PC-3 (cell line): ENCODE results near the gene RAN. TPM values are rescaled to one million over a fixed set of nuclear protein-coding genes. Genes with fewer than 3 reads are reported as not detected.
A peak's percentile ranks its signal among the peaks of the same experiment; 100 is the strongest.

Experiments used
- ATAC-seq: fragments of 200-7000 bp; cut with Tn5 transposase; 2 replicates; pipeline ENCODE4 v1.9.1; 2020; ENCODE audit warnings: mild to moderate bottlenecking, moderate library complexity
- BruUV-seq: library from RNA; stranded (reverse); fragments of 400-500 nt; replicated peaks from 2 replicates; lab custom pipeline; 2021; lab: Mats Ljungman, UMichigan
- CTCF ChIA-PET: fragments of 300-600 bp; sonication (Branson Sonifier 250); formaldehyde crosslinking; loops from one replicate; lab custom pipeline; 2022; ENCODE audit warnings: antibody characterized with exemption; lab: Charles Lee
- POLR2A ChIA-PET: fragments of 300-600 bp; sonication (Branson Sonifier 250); formaldehyde crosslinking; loops from one replicate; lab custom pipeline; 2022; ENCODE audit warnings: antibody characterized with exemption; ENCODE audit not compliant: unreplicated experiment; lab: Charles Lee
- DNase-seq: peaks from one replicate; pipeline ENCODE4 v3.0.0-alpha.2; 2015
- H2AFZ ChIP-seq: fragments of 300-600 bp; sonication (generic); 2 replicates; pipeline ENCODE4 v1.6.0; 2016; ENCODE audit warnings: antibody characterized with exemption, low read length
- H3F3A ChIP-seq: fragments of 300-600 bp; sonication (generic); one replicate; pipeline ENCODE4 v1.6.0; 2017; ENCODE audit warnings: antibody characterized with exemption, low read length, control low read depth, mild to moderate bottlenecking; ENCODE audit not compliant: unreplicated experiment
- H3K27ac ChIP-seq: fragments of 300-600 bp; sonication (generic); 2 replicates; pipeline ENCODE4 v1.5.1; 2016; ENCODE audit warnings: mild to moderate bottlenecking, low read length
- H3K27me3 ChIP-seq: fragments of 300-600 bp; sonication (generic); 2 replicates; pipeline ENCODE4 v1.6.1; 2016; ENCODE audit warnings: low read length, mixed read lengths
- H3K36me3 ChIP-seq: fragments of 300-600 bp; sonication (generic); 2 replicates; pipeline ENCODE4 v1.6.1; 2016; ENCODE audit warnings: low read depth, mixed run types, low read length, mixed read lengths
- H3K4me1 ChIP-seq: fragments of 300-600 bp; sonication (generic); 2 replicates; pipeline ENCODE4 v1.5.1; 2016; ENCODE audit warnings: low read length; ENCODE audit not compliant: insufficient read depth
- H3K4me2 ChIP-seq: fragments of 300-600 bp; sonication (generic); 2 replicates; pipeline ENCODE4 v1.6.0; 2016; ENCODE audit warnings: low read length
- H3K4me3 ChIP-seq: fragments of 300-600 bp; sonication (generic); 2 replicates; pipeline ENCODE4 v1.5.1; 2016; ENCODE audit warnings: mild to moderate bottlenecking, low read length, mixed read lengths
- H3K79me2 ChIP-seq: fragments of 300-600 bp; sonication (generic); 2 replicates; pipeline ENCODE4 v1.6.1; 2017; ENCODE audit warnings: low read length, mixed read lengths
- H3K9ac ChIP-seq: fragments of 300-600 bp; sonication (generic); 2 replicates; pipeline ENCODE4 v1.6.0; 2016; ENCODE audit warnings: mild to moderate bottlenecking, low read length
- H3K9me2 ChIP-seq: fragments of 300-600 bp; sonication (generic); replicated peaks from 2 replicates; pipeline ENCODE4 v1.6.1; 2016; ENCODE audit warnings: mixed run types, low read length, mixed read lengths
- H3K9me3 ChIP-seq: fragments of 300-600 bp; sonication (generic); 2 replicates; pipeline ENCODE4 v1.6.1; 2016; ENCODE audit warnings: low read length, mixed read lengths
- H4K20me1 ChIP-seq: fragments of 300-600 bp; sonication (generic); 2 replicates; pipeline ENCODE4 v1.6.1; 2016; ENCODE audit warnings: low read length, mixed read lengths
- EZH2 ChIP-seq: fragments of 300-600 bp; sonication (generic); IDR thresholded peaks from one replicate; pipeline ENCODE4 v1.6.1; 2017; ENCODE audit warnings: antibody characterized with exemption, mild to moderate bottlenecking, low read length; ENCODE audit not compliant: unreplicated experiment
- EZH2phosphoT487 ChIP-seq: fragments of 300-600 bp; sonication (generic); IDR thresholded peaks from 2 replicates; pipeline ENCODE4 v1.6.1; 2018; ENCODE audit warnings: mild to moderate bottlenecking, antibody characterized with exemption, low read length, borderline replicate concordance
- intact Hi-C: fragments of 100-400 bp; cut with micrococcal nuclease; formaldehyde crosslinking; loops from 2 replicates; pipeline ENCODE4 v1.9.0; 2023
- total RNA-seq: library from RNA; depleted of rRNA; stranded (reverse); fragments of >200 nt; gene quantifications from 2 replicates; pipeline ENCODE4 v1.2.3, GENCODE V29; 2014
- TF ChIP-seq, protein P1 (sequence below): fragments of 300-600 bp; sonication (generic); conservative IDR thresholded peaks from 2 replicates; pipeline ENCODE4 v1.5.1; 2017; ENCODE audit warnings: antibody characterized with exemption, low read depth, mild to moderate bottlenecking, low read length

The RAN gene
- total RNA-seq, 1 experiment from 2014 or later = 3,371 TPM

DNA sequence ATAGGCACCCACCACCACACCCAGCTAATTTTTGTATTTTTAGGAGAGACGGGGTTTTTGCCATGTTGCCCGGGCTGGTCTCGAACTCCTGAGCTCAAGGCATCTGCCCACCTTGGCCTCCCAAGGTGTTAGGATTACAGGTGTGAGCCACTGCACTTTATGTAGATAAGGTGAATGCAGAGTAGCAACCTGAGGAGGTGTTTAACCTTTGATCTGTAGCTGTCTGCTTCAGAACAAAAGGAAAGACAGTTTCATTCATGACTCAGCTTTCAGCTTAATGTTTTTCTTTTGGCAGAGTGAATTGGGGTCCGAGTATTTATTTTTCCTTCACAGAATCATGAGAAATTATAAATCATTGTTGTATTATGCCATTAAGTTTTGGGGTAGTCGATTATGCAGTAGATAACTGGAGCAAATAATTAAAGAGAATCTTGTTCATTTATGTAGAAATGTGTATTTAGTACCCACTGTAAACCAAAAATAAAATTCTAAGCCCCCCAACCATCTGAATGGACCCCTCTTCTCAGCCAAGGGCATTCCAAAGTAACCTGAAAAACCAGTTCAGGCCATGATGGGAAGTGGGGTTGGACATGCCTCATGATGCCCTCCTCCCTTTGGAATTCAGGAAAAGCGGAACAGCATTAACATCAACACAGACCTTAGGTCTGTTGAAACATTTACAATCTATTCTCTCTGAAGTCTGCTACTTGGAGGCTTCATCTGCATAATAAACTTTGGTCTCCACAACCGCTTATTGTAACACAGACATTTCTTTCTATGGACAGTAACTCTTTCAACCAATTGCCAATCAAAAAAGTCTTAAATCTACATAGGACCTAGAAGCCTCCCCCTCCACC, 22.1 kb upstream of the RAN start:
- Histone ChIP-seq H3K27ac (no peak overlapping the region), H3K4me3 (no peak overlapping the region), H3F3A (no peaks in the 10 kb centered on the region), H3K79me2 (no peaks in the 10 kb centered on the region), H3K27me3 (no peaks in the 10 kb centered on the region), H3K9ac (no peak overlapping the region), H3K9me2 (no peaks in the 10 kb centered on the region), H3K4me1 (peaks cover 10% of the 10 kb centered on the region; the same call in 1 of the 2 replicates), H3K4me2 (no peak overlapping the region), H4K20me1 (no peaks in the 10 kb centered on the region), H3K9me3 (no peaks in the 10 kb centered on the region), H3K36me3 (no peaks in the 10 kb centered on the region), H2AFZ (no peak overlapping the region)
- TF ChIP-seq EZH2phosphoT487 = no peak
- TF ChIP-seq, protein P1, sequence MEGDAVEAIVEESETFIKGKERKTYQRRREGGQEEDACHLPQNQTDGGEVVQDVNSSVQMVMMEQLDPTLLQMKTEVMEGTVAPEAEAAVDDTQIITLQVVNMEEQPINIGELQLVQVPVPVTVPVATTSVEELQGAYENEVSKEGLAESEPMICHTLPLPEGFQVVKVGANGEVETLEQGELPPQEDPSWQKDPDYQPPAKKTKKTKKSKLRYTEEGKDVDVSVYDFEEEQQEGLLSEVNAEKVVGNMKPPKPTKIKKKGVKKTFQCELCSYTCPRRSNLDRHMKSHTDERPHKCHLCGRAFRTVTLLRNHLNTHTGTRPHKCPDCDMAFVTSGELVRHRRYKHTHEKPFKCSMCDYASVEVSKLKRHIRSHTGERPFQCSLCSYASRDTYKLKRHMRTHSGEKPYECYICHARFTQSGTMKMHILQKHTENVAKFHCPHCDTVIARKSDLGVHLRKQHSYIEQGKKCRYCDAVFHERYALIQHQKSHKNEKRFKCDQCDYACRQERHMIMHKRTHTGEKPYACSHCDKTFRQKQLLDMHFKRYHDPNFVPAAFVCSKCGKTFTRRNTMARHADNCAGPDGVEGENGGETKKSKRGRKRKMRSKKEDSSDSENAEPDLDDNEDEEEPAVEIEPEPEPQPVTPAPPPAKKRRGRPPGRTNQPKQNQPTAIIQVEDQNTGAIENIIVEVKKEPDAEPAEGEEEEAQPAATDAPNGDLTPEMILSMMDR = no peak
- TF ChIP-seq EZH2 = no peak
- intact Hi-C loops = no loop called here
- peak; percentile 48 for DNase-seq
- no TSS peak for BruUV-seq
- POLR2A ChIA-PET = no interaction called here
- CTCF ChIA-PET = no interaction called here
- no peak for ATAC-seq

DNA sequence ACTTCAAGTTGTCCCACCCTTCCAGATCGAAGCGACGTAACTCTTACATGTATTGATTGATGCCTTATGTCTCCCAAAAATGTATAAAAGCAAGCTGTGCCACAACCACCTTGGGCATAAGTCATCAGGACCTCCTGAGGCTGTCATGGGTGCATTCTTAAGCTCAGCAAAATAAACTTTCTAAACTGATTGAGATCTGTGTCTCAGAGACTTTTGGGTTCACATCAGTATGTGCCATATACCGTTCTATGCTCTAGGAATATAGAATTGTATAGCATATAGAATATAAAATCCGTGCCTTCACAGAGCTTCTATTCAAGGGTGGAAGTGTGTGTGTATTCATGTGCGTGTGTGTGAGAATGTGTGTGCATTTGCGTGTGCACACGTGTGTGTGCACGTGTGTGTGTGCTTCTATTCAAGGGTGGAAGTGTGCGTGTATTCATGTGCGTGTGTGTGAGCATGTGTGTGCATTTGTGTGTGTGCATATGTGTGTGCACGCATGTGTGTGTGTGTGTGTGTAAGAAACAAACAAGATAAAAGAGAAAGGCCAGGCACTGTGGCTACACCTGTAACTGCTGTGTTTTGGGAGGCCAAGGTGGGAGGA, 21.3 kb upstream of the RAN start:
- H3F3A ChIP-seq = no peaks in the 10 kb centered on the region
- no peak overlapping the region for H3K9ac ChIP-seq
- TF ChIP-seq EZH2phosphoT487 = no peak
- TF ChIP-seq EZH2 = no peak
- TF ChIP-seq, protein P1 = no peak
- H3K9me3 ChIP-seq = no peaks in the 10 kb centered on the region
- H3K4me3 ChIP-seq = no peak overlapping the region
- H3K36me3 ChIP-seq = no peaks in the 10 kb centered on the region
- no peak for ATAC-seq
- ChIA-PET CTCF (no interaction called here), POLR2A (no interaction called here)
- H3K4me1 ChIP-seq = peaks cover 10% of the 10 kb centered on the region; the same call in 1 of the 2 replicates
- H3K9me2 ChIP-seq = no peaks in the 10 kb centered on the region
- H3K4me2 ChIP-seq = no peak overlapping the region
- BruUV-seq = no TSS peak
- intact Hi-C loops = no loop called here
- no peaks in the 10 kb centered on the region for H3K79me2 ChIP-seq
- H2AFZ ChIP-seq = no peak overlapping the region
- no peaks in the 10 kb centered on the region for H3K27me3 ChIP-seq
- H3K27ac ChIP-seq = no peak overlapping the region
- DNase-seq = no peak
- H4K20me1 ChIP-seq = no peaks in the 10 kb centered on the region

DNA sequence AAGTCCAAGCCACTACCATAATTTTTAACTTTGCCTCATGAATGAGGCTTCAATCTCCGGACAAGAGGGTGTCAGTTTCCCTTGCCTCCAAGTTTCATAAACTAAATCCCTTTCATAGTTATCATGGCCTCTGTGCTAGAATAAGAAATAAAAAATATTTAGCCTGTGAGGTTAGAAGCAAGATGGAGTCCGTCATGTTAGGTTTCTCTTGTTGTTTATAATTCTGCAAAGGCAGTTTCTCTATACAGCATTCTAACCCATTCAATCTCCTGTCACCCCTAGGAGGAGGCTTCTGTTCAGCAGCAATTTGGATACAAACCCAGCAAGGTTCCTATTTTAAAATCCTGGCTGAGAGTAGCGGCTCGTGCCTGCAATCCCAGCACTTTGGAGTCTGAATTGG, 15.8 kb upstream of the RAN start:
- H3K79me2 ChIP-seq = no peaks in the 10 kb centered on the region
- DNase-seq (no peak), ATAC-seq (no peak)
- ChIA-PET CTCF (no interaction called here), POLR2A (no interaction called here)
- H3K27me3 ChIP-seq = no peaks in the 10 kb centered on the region
- no peak overlapping the region for H3K27ac ChIP-seq
- no peaks in the 10 kb centered on the region for H3K4me1 ChIP-seq
- H3K4me2 ChIP-seq = no peak overlapping the region
- H3K9ac ChIP-seq = no peak overlapping the region
- H3K36me3 ChIP-seq = no peaks in the 10 kb centered on the region
- H3K9me3 ChIP-seq = peaks cover 8% of the 10 kb centered on the region
- H3K9me2 ChIP-seq = no peaks in the 10 kb centered on the region
- no peak for TF ChIP-seq EZH2phosphoT487
- TF ChIP-seq, protein P1 = no peak
- TF ChIP-seq EZH2 = no peak
- no TSS peak for BruUV-seq
- H2AFZ ChIP-seq = no peak overlapping the region
- H3F3A ChIP-seq = no peaks in the 10 kb centered on the region
- intact Hi-C loops = no loop called here
- H3K4me3 ChIP-seq = no peak overlapping the region
- no peaks in the 10 kb centered on the region for H4K20me1 ChIP-seq
